ENCODE data around the gene LAMA3. TPM values are rescaled to one million over a fixed set of nuclear protein-coding genes. Genes with fewer than 3 reads are reported as not detected.

The LAMA3 gene
- total and polyA plus RNA-seq, 8 donors = 2.1 to 13.9 (median 5.1) TPM

DNA sequence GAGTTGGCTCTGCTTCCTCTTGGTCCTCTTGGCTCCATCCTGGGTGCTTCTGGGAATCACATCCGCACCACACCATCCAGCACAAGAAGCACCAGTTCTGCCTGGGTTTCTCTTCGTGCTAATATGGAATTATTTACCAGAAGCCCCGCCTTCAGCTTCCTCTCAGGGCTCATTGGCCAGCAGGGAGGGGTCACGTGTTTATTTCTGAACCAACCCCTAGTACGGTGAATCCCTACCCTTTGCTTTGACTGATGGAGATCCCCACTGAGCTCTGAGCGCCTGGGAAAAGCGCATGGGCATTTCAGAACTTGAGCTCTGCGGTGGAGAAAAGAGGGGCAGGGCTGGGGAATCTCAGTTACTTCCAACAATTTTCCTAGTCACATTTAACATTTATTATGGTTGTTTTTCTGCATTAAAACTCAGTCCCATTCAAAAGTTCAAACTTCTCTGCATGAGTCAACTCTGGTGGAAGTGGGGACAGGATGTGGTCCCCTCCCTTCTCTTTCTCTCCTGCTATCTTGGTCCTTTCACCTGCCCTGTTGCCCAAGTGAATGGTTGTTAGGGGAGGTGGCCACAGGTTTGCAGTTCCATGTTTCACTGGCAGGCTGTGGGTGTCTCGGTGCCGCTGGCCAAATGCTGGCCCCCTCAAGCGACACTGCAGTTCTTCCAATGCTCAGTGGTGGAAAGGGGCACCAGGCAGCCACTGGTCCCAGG is 248.9 kb downstream of the LAMA3 start:
- intact Hi-C loops (cut with DNase I) = no loop called here
- Histone ChIP-seq H3K27me3 (no peaks in the 10 kb centered on the region), H3K27ac (no peak overlapping the region), H3K4me1 (no peaks in the 10 kb centered on the region), H3K9me3 (no peaks in the 10 kb centered on the region), H3K4me3 (no peak overlapping the region), H3K36me3 (no peaks in the 10 kb centered on the region)
- no peak for ATAC-seq
- FAIRE-seq = no peak
- DNase-seq = no peak
- TF ChIP-seq, protein P1, sequence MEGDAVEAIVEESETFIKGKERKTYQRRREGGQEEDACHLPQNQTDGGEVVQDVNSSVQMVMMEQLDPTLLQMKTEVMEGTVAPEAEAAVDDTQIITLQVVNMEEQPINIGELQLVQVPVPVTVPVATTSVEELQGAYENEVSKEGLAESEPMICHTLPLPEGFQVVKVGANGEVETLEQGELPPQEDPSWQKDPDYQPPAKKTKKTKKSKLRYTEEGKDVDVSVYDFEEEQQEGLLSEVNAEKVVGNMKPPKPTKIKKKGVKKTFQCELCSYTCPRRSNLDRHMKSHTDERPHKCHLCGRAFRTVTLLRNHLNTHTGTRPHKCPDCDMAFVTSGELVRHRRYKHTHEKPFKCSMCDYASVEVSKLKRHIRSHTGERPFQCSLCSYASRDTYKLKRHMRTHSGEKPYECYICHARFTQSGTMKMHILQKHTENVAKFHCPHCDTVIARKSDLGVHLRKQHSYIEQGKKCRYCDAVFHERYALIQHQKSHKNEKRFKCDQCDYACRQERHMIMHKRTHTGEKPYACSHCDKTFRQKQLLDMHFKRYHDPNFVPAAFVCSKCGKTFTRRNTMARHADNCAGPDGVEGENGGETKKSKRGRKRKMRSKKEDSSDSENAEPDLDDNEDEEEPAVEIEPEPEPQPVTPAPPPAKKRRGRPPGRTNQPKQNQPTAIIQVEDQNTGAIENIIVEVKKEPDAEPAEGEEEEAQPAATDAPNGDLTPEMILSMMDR (IDR thresholded peaks at IDR 0.05) = no peak
- 88 to 91% methylated on average over 11 of the region's 11 CpGs for WGBS, 2 donors

DNA sequence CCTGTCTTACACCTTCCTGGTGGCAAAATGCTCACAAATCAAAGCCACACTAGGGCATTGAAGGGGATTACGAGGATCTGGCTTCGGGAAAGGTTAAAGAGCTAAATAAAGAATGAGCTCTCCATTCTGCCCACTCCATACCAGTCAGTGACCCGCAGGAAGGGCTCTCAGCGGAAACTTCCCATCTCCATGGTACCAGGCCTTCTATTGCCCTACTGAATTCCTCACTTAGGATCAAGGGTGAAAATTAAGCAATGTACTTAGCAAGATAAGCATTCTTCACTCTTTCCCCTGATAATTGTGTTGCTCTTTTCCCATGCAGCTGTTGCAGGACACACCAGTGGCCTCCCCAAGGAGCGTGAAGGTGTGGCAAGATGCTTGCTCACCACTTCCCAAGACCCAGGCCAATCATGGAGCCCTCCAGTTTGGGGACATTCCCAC is 249.7 kb downstream of the LAMA3 start:
- no peak overlapping the region for H3K4me3 ChIP-seq
- no peak for DNase-seq
- WGBS, 2 donors = 90% methylated on average over 5 of the region's 5 CpGs
- no peaks in the 10 kb centered on the region for H3K27me3 ChIP-seq
- H3K9me3 ChIP-seq = no peaks in the 10 kb centered on the region
- TF ChIP-seq, protein P1 (IDR thresholded peaks at IDR 0.05) = no peak
- FAIRE-seq = no peak
- intact Hi-C loops (cut with DNase I) = no loop called here
- no peaks in the 10 kb centered on the region for H3K36me3 ChIP-seq
- H3K4me1 ChIP-seq = no peaks in the 10 kb centered on the region
- ATAC-seq = no peak
- no peak overlapping the region for H3K27ac ChIP-seq

DNA sequence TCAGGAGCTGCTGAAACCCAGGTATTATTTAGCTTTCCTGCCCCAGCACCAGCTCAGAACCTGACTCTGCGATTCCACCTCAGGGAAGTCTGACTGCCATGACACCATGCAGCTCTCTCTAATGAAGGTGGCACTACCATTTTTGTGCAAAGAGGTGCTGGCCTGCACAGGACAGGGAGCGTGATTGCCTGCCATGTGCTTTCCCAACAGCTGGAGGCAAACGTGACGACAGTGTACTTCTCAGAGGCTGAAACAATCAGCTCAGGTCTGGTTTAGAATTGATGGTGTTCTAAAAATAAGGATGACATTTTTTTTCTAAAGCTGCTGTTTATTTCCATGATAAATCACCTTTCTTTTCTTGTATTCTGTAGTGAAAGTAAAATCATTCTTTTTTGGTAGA is 250.1 kb downstream of the LAMA3 start:
- ATAC-seq = no peak
- Histone ChIP-seq H3K9me3 (no peaks in the 10 kb centered on the region), H3K4me3 (no peak overlapping the region), H3K4me1 (no peaks in the 10 kb centered on the region), H3K27me3 (no peaks in the 10 kb centered on the region), H3K36me3 (no peaks in the 10 kb centered on the region), H3K27ac (no peak overlapping the region)
- FAIRE-seq = no peak
- TF ChIP-seq, protein P1 (IDR thresholded peaks at IDR 0.05) = no peak
- no peak for DNase-seq
- intact Hi-C loops (cut with DNase I) = no loop called here
- WGBS, 2 donors = 87 to 91% methylated on average over 4 of the region's 4 CpGs

DNA sequence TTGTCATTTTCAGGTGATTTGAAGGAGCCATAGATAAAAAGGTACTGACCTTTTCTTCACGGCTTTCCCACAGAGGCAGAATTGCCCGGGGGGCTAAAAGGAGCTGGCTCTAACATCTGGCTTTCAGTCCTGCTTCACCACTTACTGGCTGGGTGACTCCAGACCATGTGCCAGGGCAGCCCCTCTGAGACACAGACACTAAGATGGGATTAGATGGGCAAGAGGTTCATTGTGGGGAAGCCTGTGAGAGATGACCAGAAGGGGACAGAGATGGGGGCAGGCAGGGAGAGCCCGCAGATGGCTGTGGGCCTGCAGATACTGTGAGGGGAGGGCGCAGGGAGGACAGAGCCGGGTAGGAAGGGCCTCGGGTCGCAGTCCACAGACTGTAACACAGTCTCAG is 250.6 kb downstream of the LAMA3 start:
- intact Hi-C loops (cut with DNase I) = no loop called here
- no peak for ATAC-seq
- Histone ChIP-seq H3K36me3 (no peaks in the 10 kb centered on the region), H3K4me3 (no peak overlapping the region), H3K27me3 (no peaks in the 10 kb centered on the region), H3K4me1 (no peaks in the 10 kb centered on the region), H3K27ac (no peak overlapping the region), H3K9me3 (no peaks in the 10 kb centered on the region)
- no peak for DNase-seq
- FAIRE-seq = no peak
- TF ChIP-seq, protein P1 (IDR thresholded peaks at IDR 0.05) = no peak
- 80 to 89% methylated on average over 7 of the region's 7 CpGs for WGBS, 2 donors

- WGBS, 2 donors = 86 to 90% methylated on average over 3 of the region's 3 CpGs
- no peak overlapping the region for H3K4me3 ChIP-seq
- no peak overlapping the region for H3K27ac ChIP-seq
- no peaks in the 10 kb centered on the region for H3K36me3 ChIP-seq
- FAIRE-seq (no peak), DNase-seq (no peak), ATAC-seq (no peak)
- H3K4me1 ChIP-seq = no peaks in the 10 kb centered on the region
- no peaks in the 10 kb centered on the region for H3K27me3 ChIP-seq
- no peaks in the 10 kb centered on the region for H3K9me3 ChIP-seq
- TF ChIP-seq, protein P1 (IDR thresholded peaks at IDR 0.05) = no peak
- intact Hi-C loops (cut with DNase I) = no loop called here
Measured at GRCh38 chr18:23941791-23942190, 252.5 kb downstream of the LAMA3 start.
